Upper lobe of right lung (tissue), 1 donor: Measurements from ENCODE around the gene NSG1. TPM values are rescaled to one million over a fixed set of nuclear protein-coding genes. Genes with fewer than 3 reads are reported as not detected.

Experiments
- ATAC-seq: fragments of 200-7000 bp; cut with Tn5 transposase; one replicate; pipeline ENCODE4 v1.9.1; 2020; ENCODE audit warnings: mild to moderate bottlenecking, moderate library complexity
- DNase-seq: peaks from one replicate; pipeline ENCODE4 v3.0.0-alpha.2; 2020
- H3K27ac ChIP-seq: fragments of 200-600 bp; one replicate; pipeline ENCODE4 v1.8.0; 2022
- H3K27me3 ChIP-seq: fragments of 200-600 bp; one replicate; pipeline ENCODE4 v1.8.0; 2022; ENCODE audit warnings: mild to moderate bottlenecking
- H3K36me3 ChIP-seq: fragments of 200-600 bp; one replicate; pipeline ENCODE4 v1.8.0; 2022
- H3K4me1 ChIP-seq: fragments of 200-600 bp; one replicate; pipeline ENCODE4 v1.8.0; 2022
- H3K4me3 ChIP-seq: fragments of 200-600 bp; one replicate; pipeline ENCODE4 v1.8.0; 2022; ENCODE audit warnings: mild to moderate bottlenecking
- H3K9me3 ChIP-seq: fragments of 200-600 bp; one replicate; pipeline ENCODE4 v1.8.0; 2022
- CTCF ChIP-seq: fragments of 200-600 bp; IDR thresholded peaks from one replicate; pipeline ENCODE4 v1.8.0; 2022; ENCODE audit warnings: antibody characterized with exemption
- intact Hi-C: fragments of 100-400 bp; cut with DNase I; formaldehyde crosslinking; loops from one replicate; pipeline ENCODE4 v1.11.0; 2022
- total RNA-seq: library from RNA; stranded (reverse); fragmentation: NEBNext Ultra II Directional; extraction: Animal tissue kit (Norgen Biotek cat#: 25700); gene quantifications from one replicate; pipeline ENCODE4 v1.2.1, GENCODE V29; 2021
- donor health status: DM: no; HTN: yes; CAD: no; lungs with severe emphysema.

NSG1 gene
- total RNA-seq, 1 donor from 2014 or later: 1.5 TPM

GRCh38 chr4:4377191-4377590, 9.7 kb upstream of the NSG1 start:
- TF ChIP-seq CTCF: no peak
- no peak overlapping the region for H3K27ac ChIP-seq
- H3K9me3 ChIP-seq: no peaks in the 10 kb centered on the region
- no peaks in the 10 kb centered on the region for H3K36me3 ChIP-seq
- intact Hi-C loops: no loop called here
- no peaks in the 10 kb centered on the region for H3K27me3 ChIP-seq
- H3K4me3 ChIP-seq: no peak overlapping the region
- H3K4me1 ChIP-seq: no peaks in the 10 kb centered on the region
- ATAC-seq: no peak
- DNase-seq: no peak

GRCh38 chr4:4377732-4378460, 9.0 kb upstream of the NSG1 start:
- Histone ChIP-seq H3K4me3 (no peak overlapping the region), H3K27me3 (no peaks in the 10 kb centered on the region), H3K27ac (no peak overlapping the region), H3K9me3 (no peaks in the 10 kb centered on the region), H3K36me3 (no peaks in the 10 kb centered on the region), H3K4me1 (no peaks in the 10 kb centered on the region)
- no peak for ATAC-seq
- intact Hi-C loops: no loop called here
- no peak for DNase-seq
- no peak for TF ChIP-seq CTCF

- no peaks in the 10 kb centered on the region for H3K36me3 ChIP-seq
- H3K27ac ChIP-seq: no peak overlapping the region
- no peak overlapping the region for H3K4me3 ChIP-seq
- H3K4me1 ChIP-seq: no peaks in the 10 kb centered on the region
- H3K9me3 ChIP-seq: no peaks in the 10 kb centered on the region
- DNase-seq: no peak
- no peak for ATAC-seq
- TF ChIP-seq CTCF: no peak
- H3K27me3 ChIP-seq: peaks cover 2% of the 10 kb centered on the region
- intact Hi-C loops: no loop called here
Measured at GRCh38 chr4:4379540-4380087, 7.3 kb upstream of the NSG1 start.

- H3K4me1 ChIP-seq: peaks cover 12% of the 10 kb centered on the region
- no peak for TF ChIP-seq CTCF
- ATAC-seq: no peak
- no peak for DNase-seq
- H3K4me3 ChIP-seq: no peak overlapping the region
- H3K27ac ChIP-seq: no peak overlapping the region
- H3K9me3 ChIP-seq: no peaks in the 10 kb centered on the region
- H3K36me3 ChIP-seq: no peaks in the 10 kb centered on the region
- intact Hi-C loops: no loop called here
- peaks cover 33% of the 10 kb centered on the region for H3K27me3 ChIP-seq
Measured at GRCh38 chr4:4383085-4383484, 3.8 kb upstream of the NSG1 start.

- peaks cover 49% of the 10 kb centered on the region for H3K27me3 ChIP-seq
- H3K9me3 ChIP-seq: no peaks in the 10 kb centered on the region
- TF ChIP-seq CTCF: no peak
- no peak for ATAC-seq
- H3K4me3 ChIP-seq: no peak overlapping the region
- no peaks in the 10 kb centered on the region for H3K36me3 ChIP-seq
- no peak for DNase-seq
- H3K27ac ChIP-seq: no peak overlapping the region
- peaks cover 14% of the 10 kb centered on the region for H3K4me1 ChIP-seq
- intact Hi-C loops: no loop called here
Measured at GRCh38 chr4:4384837-4385236, 2.1 kb upstream of the NSG1 start.
